K562 (cell line): ENCODE measurements around the gene FNBP1. TPM values are rescaled to one million over a fixed set of nuclear protein-coding genes. Genes with fewer than 3 reads are reported as not detected.

Experiments
- ARHGAP35 ChIP-seq: fragments of 450-650 bp; IDR thresholded peaks from 2 replicates; pipeline ENCODE4 v1.6.1; 2018; ENCODE audit not compliant: partially characterized antibody
- ELK3 ChIP-seq: fragments of 450-650 bp; formaldehyde crosslinking; IDR thresholded peaks from 2 replicates; pipeline ENCODE4 v1.4.0; 2020; ENCODE audit warnings: mild to moderate bottlenecking
- HLTF ChIP-seq: fragments of 450-650 bp; IDR thresholded peaks from 2 replicates; pipeline ENCODE4 v1.6.1; 2016
- HNRNPH1 ChIP-seq: fragments of 200-400 bp; formaldehyde crosslinking; optimal IDR thresholded peaks from 2 replicates; pipeline ENCODE3; 2017; ENCODE audit warnings: low read depth, mild to moderate bottlenecking, low read length, moderate library complexity
- MEF2A ChIP-seq: IDR thresholded peaks from 2 replicates; pipeline ENCODE4 v1.6.1; 2011; ENCODE audit warnings: low read depth, mild to moderate bottlenecking, low read length, moderate library complexity; ENCODE audit not compliant: control insufficient read depth
- MTA1 ChIP-seq: fragments of 450-650 bp; IDR thresholded peaks from 2 replicates; pipeline ENCODE4 v1.6.1; 2017; ENCODE audit warnings: borderline replicate concordance
- NRF1 ChIP-seq, 2 experiments: fragments of 450-650 bp; IDR thresholded peaks in 1 of 2; conservative IDR thresholded peaks in 1 of 2; 2 replicates each; pipeline ENCODE4 v1.6.1; 2014; ENCODE audit warnings: mild to moderate bottlenecking in 2 of 2
- PURB ChIP-seq: sonication (generic); formaldehyde crosslinking; IDR thresholded peaks from 2 replicates; pipeline ENCODE4 v1.9.0; 2021; ENCODE audit warnings: low read depth, mild to moderate bottlenecking, missing genetic modification reagents
- RBM22 ChIP-seq: fragments of 200-400 bp; formaldehyde crosslinking; IDR thresholded peaks from 2 replicates; pipeline ENCODE4 v1.6.1; 2018; ENCODE audit warnings: low read length, low read depth; ENCODE audit not compliant: poor library complexity, severe bottlenecking
- SFPQ ChIP-seq: fragments of 200-400 bp; formaldehyde crosslinking; IDR thresholded peaks from 2 replicates; pipeline ENCODE4 v1.6.1; 2017; ENCODE audit warnings: mild to moderate bottlenecking, low read depth, low read length, moderate library complexity
- SMAD4 ChIP-seq: fragments of 250-450 bp; sonication (Bioruptor Pico); conservative IDR thresholded peaks from 2 replicates; pipeline ENCODE4 v1.8.0; 2021; ENCODE audit warnings: inconsistent platforms, mild to moderate bottlenecking, moderate library complexity
- SMARCC2 ChIP-seq: fragments of 450-650 bp; IDR thresholded peaks from 2 replicates; pipeline ENCODE4 v1.6.1; 2017; ENCODE audit warnings: antibody characterized with exemption, moderate library complexity, mild to moderate bottlenecking, low read depth
- TEAD4 ChIP-seq, 2 experiments: sonication (generic) in 1 of 2; formaldehyde crosslinking in 1 of 2; IDR thresholded peaks; 2 replicates each; pipeline versions ENCODE4 v1.6.1 to v1.8.0; 2012 to 2022; ENCODE audit warnings: borderline replicate concordance in 1 of 2, inconsistent platforms in 1 of 2, low read length in 1 of 2, mild to moderate bottlenecking in 1 of 2, missing genetic modification reagents in 1 of 2
- ZBTB2 ChIP-seq: fragments of 450-650 bp; IDR thresholded peaks from 2 replicates; pipeline ENCODE4 v1.6.1; 2016; ENCODE audit warnings: antibody characterized with exemption
- ZBTB33 ChIP-seq: sonication (generic); formaldehyde crosslinking; IDR thresholded peaks from 2 replicates; pipeline ENCODE4 v1.8.1; 2023; ENCODE audit warnings: mild to moderate bottlenecking, missing genetic modification reagents
- ZNF12 ChIP-seq: sonication (generic); formaldehyde crosslinking; IDR thresholded peaks from 2 replicates; pipeline ENCODE4 v1.4.0; 2020; ENCODE audit warnings: mild to moderate bottlenecking, missing genetic modification reagents
- ZNF133 ChIP-seq: fragments of 250-450 bp; sonication (Bioruptor Pico); IDR thresholded peaks from 2 replicates; pipeline ENCODE4 v1.4.0; 2020; ENCODE audit warnings: mild to moderate bottlenecking
- ZNF174 ChIP-seq: fragments of 250-450 bp; sonication (Bioruptor Pico); IDR thresholded peaks from 2 replicates; pipeline ENCODE4 v1.4.0; 2020; ENCODE audit warnings: mild to moderate bottlenecking
- ZNF217 ChIP-seq: sonication (generic); formaldehyde crosslinking; IDR thresholded peaks from 2 replicates; pipeline ENCODE4 v1.8.0; 2022; ENCODE audit warnings: mild to moderate bottlenecking, missing genetic modification reagents
- ZNF232 ChIP-seq: sonication (generic); formaldehyde crosslinking; IDR thresholded peaks from 2 replicates; pipeline ENCODE4 v1.8.0; 2022; ENCODE audit warnings: mild to moderate bottlenecking, missing genetic modification reagents
- ZNF436 ChIP-seq: fragments of 250-450, 450-650 bp; sonication (Bioruptor Pico); formaldehyde crosslinking; IDR thresholded peaks from 2 replicates; pipeline ENCODE4 v1.7.0; 2020; ENCODE audit warnings: mild to moderate bottlenecking
- ZNF583 ChIP-seq: fragments of 250-450 bp; sonication (Bioruptor Pico); IDR thresholded peaks from 2 replicates; pipeline ENCODE4 v1.4.0; 2020
- ZSCAN32 ChIP-seq: fragments of 450-650 bp; formaldehyde crosslinking; IDR thresholded peaks from 2 replicates; pipeline ENCODE4 v1.4.0; 2020; ENCODE audit warnings: mild to moderate bottlenecking, moderate library complexity
- polyA plus RNA-seq, 8 experiments: library from polyadenylated mRNA; depleted of rRNA in 4 of 8; stranded (reverse) in 5 of 8; unstranded in 3 of 8; fragments of >200 nt; fragmentation: Nextera tagmentation in 2 of 8; fragmentation: Illumina TruSeq in 1 of 8; extraction: Ambion mirVana in 2 of 8; extraction: Trizol in 1 of 8; gene quantifications; 2 replicates each; pipeline versions ENCODE4 v1.2.1 to v1.2.3, GENCODE V29; 2011 to 2014; ENCODE audit warnings: inconsistent platforms in 1 of 8, missing spikeins in 1 of 8
- total RNA-seq, 7 experiments: library from RNA; depleted of rRNA in 6 of 7; stranded (reverse); fragments of >200 nt in 6 of 7; fragmentation: Illumina TruSeq in 2 of 7; extraction: Trizol in 2 of 7; gene quantifications; 2 replicates each; pipeline versions ENCODE4 v1.2.1 to v1.2.3, GENCODE V29; 2011 to 2021; ENCODE audit warnings: low replicate concordance in 1 of 7

Gene FNBP1
- total and polyA plus RNA-seq, 9 of the 15 experiments (the other 6 are each of a cell fraction or from before 2014, with no cell fraction given) = 1.8 to 14.9 (median 7.6) TPM

- TF ChIP-seq SFPQ (no peak), ZSCAN32 (CRISPR knock-in tag) (no peak), MTA1 (no peak), SMAD4 (CRISPR knock-in tag) (no peak), PURB (CRISPR knock-in tag) (no peak), HNRNPH1 (no peak), SMARCC2 (no peak), ZBTB2 (no peak), ZNF436 (CRISPR knock-in tag) (no peak), ARHGAP35 (no peak), NRF1 (conservative IDR thresholded peaks at IDR 0.05 in 1 of 2, IDR thresholded peaks at IDR 0.05 in 1 of 2) (peak; percentile 70 to 76), ZBTB33 (peak; percentile 4; the same call in 1 of the 2 replicates), ZNF232 (CRISPR knock-in tag) (0 out of 2 replicates have a peak, but pooled peaks have one; percentile 23), ZNF583 (CRISPR knock-in tag) (no peak), RBM22 (no peak), ZNF217 (CRISPR knock-in tag) (no peak), ZNF174 (no peak), MEF2A (no peak), ZNF133 (no peak), HLTF (no peak), ZNF12 (0 out of 2 replicates have a peak, but pooled peaks have one; percentile 52), ELK3 (CRISPR knock-in tag) (no peak), TEAD4 (IDR thresholded peaks at IDR 0.05; ENCODE audit: low read length) (no peak), TEAD4 (CRISPR knock-in tag; IDR thresholded peaks at IDR 0.05; ENCODE audit: borderline replicate concordance) (no peak)
Measured at GRCh38 chr9:130042885-130043653, at the start of gene FNBP1 (continued).
